D721Med (cell line): Measurements from ENCODE around the gene PCK1.

Experiments
- DNase-seq: peaks from one replicate; pipeline ENCODE4 v3.0.0; 2011; ENCODE audit warnings: low spot score; ENCODE audit not compliant: insufficient read length
- FAIRE-seq: peaks from 2 replicates; lab custom pipeline; 2011; peaks lifted over from hg19 to GRCh38; lab: Jason Lieb, UNC
- TF ChIP-seq, protein P1 (sequence below): IDR thresholded peaks from 2 replicates; pipeline ENCODE4 v1.5.1; 2012; ENCODE audit warnings: mild to moderate bottlenecking, control low read depth; ENCODE audit not compliant: insufficient read depth; ENCODE audit errors: missing control alignments

The PCK1 gene

DNA sequence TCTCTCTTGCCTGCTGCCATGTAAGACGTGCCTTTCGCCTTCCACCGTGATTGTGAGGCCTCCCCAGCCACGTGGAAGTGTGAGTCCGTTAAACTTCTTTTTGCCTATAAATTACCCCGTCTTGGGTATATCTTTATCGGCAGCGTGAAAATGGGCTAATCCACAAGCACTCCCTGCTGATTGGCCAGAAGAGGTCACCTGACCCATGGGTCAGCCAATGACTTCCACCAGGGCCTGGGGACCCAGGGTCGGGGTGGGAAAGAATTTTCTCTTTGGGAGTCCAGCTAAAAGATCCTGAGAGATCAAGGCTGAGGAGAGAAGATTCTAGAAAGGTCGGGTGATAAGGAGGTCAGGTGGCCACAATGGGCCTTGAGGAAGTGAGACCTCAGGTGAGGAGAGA is 42.2 kb downstream of the PCK1 start:
- FAIRE-seq (no peak), DNase-seq (no peak)
- TF ChIP-seq, protein P1, sequence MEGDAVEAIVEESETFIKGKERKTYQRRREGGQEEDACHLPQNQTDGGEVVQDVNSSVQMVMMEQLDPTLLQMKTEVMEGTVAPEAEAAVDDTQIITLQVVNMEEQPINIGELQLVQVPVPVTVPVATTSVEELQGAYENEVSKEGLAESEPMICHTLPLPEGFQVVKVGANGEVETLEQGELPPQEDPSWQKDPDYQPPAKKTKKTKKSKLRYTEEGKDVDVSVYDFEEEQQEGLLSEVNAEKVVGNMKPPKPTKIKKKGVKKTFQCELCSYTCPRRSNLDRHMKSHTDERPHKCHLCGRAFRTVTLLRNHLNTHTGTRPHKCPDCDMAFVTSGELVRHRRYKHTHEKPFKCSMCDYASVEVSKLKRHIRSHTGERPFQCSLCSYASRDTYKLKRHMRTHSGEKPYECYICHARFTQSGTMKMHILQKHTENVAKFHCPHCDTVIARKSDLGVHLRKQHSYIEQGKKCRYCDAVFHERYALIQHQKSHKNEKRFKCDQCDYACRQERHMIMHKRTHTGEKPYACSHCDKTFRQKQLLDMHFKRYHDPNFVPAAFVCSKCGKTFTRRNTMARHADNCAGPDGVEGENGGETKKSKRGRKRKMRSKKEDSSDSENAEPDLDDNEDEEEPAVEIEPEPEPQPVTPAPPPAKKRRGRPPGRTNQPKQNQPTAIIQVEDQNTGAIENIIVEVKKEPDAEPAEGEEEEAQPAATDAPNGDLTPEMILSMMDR: no peak

DNA sequence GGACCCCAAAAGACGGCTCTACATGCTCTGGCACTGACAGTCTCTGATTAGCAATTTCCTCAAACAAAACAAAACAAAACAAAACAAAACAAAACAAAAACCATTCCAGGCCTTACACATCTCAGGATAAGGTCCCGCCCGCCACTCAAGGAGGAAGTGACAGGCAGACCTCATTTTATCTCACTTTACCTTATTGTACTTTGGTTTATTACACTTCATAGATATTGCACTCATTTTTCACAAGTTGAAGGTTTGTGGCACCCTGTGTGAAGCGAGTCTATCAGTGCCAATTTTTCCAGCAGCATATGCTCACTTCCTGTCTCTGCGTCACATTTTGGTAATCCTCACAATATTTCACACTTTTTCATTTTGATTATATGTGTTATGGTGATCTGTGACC is 44.1 kb downstream of the PCK1 start:
- TF ChIP-seq, protein P1: no peak
- no peak for DNase-seq
- no peak for FAIRE-seq

DNA sequence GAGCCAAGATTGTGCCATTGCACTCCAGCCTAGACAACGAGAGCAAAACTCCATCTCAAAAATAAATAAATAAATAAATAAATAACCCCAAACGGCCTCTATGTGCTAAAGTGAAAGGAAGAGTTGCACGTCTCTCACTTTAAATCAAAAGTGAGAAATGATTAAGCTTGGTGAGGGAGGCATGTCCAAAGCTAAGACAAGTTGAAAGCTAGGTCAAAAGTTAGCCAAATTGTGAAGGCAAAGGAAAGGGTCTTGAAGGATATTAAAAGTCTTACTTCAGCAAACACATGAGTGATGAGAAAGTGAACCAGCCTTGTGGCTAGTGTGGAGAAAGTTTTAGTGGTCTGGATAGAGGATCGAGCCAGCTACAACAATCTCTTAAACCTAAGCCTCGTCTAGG is 45.0 kb downstream of the PCK1 start:
- no peak for FAIRE-seq

DNA sequence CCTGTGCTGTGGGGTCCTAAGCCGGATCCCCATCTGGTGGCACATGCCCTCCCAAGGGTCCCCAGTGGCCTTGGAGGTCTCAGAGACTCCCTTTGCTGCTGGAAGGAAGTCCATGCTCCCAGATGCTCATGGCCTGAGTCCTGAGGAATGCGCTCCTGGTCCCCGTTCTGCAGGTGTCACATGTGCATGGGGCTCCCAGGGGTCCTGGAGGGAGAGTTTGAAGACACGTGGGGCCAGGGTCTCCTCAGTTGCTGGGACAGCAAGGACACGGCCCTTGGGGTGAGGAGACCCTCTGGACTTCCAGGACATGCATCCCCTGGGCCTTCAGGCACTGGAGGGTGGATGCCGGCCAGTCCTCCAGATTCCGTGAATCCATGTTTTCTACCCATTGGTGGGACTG is 47.6 kb downstream of the PCK1 start:
- TF ChIP-seq, protein P1: no peak
- DNase-seq (no peak), FAIRE-seq (no peak)

More for the DNA sequence above, 45.0 kb downstream of the PCK1 start:
- DNase-seq: no peak
- TF ChIP-seq, protein P1: no peak

DNA sequence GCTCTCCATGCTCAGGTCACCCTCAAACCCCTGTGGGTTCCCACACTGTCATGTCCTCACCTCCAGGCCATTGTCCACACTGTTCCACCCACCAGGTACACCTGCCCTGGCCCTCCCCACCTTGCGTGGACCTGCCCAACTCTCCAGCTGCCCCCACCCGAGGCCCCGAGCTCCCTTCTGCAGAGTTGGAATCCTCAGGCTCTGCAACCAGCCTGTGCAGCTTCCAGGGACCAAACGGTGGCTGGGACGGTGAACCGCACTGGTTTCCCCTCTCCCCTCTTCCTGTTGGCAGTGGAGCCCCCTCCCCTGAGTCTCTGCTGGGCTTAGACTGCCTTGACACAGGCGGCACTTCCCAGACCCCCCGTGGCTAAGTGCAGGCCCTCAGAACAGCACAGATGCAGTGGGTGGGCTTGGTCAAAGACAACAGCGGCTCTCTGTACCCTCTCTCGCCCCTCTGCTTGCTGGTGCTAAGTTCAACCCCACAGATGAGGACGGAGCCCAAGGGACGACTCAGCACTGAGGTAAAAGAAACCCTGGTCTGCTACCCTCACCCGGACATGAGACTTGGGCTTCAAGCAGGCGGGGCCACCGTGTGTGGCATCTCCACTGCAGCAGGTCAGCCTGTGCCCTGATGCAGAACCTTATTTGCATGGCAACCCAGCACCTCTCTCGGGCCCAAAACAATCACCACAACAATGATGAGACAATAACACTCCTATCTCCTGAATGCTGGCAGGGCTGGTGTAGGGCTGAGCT is 48.4 kb downstream of the PCK1 start:
- no peak for FAIRE-seq
- TF ChIP-seq, protein P1: no peak
- no peak for DNase-seq

DNA sequence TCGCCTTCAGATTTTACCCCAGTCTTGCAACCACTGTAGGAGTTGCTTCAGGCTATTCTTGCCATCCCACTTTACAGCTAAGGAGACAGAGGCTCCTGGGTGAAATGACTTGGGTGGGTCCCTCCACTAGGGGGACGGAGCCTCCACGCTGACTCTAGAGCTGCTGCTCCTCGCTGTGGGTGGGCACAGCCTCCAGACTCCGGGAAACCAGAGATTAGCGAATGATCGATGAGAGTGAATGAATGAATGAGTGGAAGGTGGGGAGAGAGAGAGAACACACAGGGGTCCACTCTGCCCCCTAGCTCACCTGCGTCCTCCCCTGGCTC is 48.9 kb downstream of the PCK1 start:
- FAIRE-seq (no peak), DNase-seq (no peak)
- TF ChIP-seq, protein P1: no peak

DNA sequence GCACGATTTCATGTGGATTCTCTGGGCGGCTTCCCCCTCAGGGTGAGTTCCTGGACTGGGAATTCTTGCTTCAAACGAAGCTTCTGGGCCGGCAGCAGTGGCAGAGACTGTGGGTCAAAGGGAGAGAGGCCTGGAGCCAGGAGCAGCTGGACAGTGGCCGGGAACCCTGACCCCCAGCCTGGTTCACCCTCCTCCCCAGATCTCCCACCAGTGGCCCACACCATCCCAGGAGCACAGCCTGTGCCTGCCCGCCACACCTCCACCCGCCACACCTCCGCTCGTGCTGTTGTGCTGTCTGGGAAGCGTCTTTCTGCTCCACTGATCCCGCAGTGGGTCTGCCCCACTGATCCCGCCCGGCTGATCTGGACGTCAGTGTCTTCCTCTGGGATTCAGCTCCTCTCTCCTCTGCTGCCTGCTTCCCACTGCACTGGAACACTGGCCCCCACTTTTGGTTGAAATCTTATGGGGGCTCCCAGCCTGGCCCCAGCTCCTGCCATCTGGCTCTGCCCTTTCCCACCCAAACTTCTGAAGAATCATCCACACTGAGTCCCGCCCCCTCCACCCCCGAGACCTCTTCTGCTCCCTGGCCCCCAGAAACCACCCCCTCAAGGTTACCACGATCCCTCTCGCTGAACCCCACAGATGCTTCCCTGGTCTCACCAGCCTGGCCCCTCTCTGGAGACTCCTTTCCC is 49.5 kb downstream of the PCK1 start:
- FAIRE-seq: no peak
- DNase-seq: no peak
- TF ChIP-seq, protein P1: no peak
